Panc1 (cell line): ENCODE measurements around the gene DNAJA2. TPM values are rescaled to one million over a fixed set of nuclear protein-coding genes. Genes with fewer than 3 reads are reported as not detected.

Experiments used
- ATAC-seq: fragments of 200-7000 bp; cut with Tn5 transposase; 2 replicates; pipeline ENCODE4 v1.9.1; 2020; ENCODE audit warnings: mild to moderate bottlenecking, moderate library complexity
- BruUV-seq: library from RNA; stranded (reverse); fragments of 400-500 nt; replicated peaks from 2 replicates; lab custom pipeline; 2021; lab: Mats Ljungman, UMichigan
- CTCF ChIA-PET: fragments of 300-600 bp; sonication (Branson Sonifier 250); formaldehyde crosslinking; loops from one replicate; lab custom pipeline; 2022; ENCODE audit warnings: antibody characterized with exemption; lab: Charles Lee
- POLR2A ChIA-PET: fragments of 300-600 bp; sonication (Branson Sonifier 250); formaldehyde crosslinking; loops from one replicate; lab custom pipeline; 2022; ENCODE audit warnings: antibody characterized with exemption; lab: Charles Lee
- DNase-seq: peaks from one replicate; pipeline ENCODE4 v3.0.0-alpha.2; 2010; ENCODE audit warnings: low read depth, low spot score
- H3K27ac ChIP-seq: 2 replicates; pipeline ENCODE4 v1.5.1; 2011; ENCODE audit warnings: mild to moderate bottlenecking, low read length, inconsistent platforms
- H3K27me3 ChIP-seq: fragments of 200-500 bp; sonication (Bioruptor generic); 2 replicates; pipeline ENCODE4 v1.6.0; 2014; ENCODE audit warnings: low read length, inconsistent platforms; ENCODE audit not compliant: control insufficient read depth, insufficient read depth
- H3K36me3 ChIP-seq: fragments of 200-500 bp; sonication (Bioruptor generic); 2 replicates; pipeline ENCODE4 v1.5.1; 2014; ENCODE audit warnings: inconsistent platforms, mild to moderate bottlenecking, low read length, moderate library complexity; ENCODE audit not compliant: control insufficient read depth, insufficient read depth
- H3K4me1 ChIP-seq: 2 replicates; pipeline ENCODE4 v1.5.1; 2011; ENCODE audit warnings: inconsistent platforms, mild to moderate bottlenecking, low read length, moderate library complexity; ENCODE audit not compliant: control insufficient read depth, insufficient read depth
- H3K4me3 ChIP-seq, 2 experiments: 2 replicates each; pipeline ENCODE4 v1.5.1; 2011 to 2012; ENCODE audit warnings: low read depth in 2 of 2, low read length in 2 of 2, mild to moderate bottlenecking in 2 of 2, inconsistent platforms in 1 of 2, moderate library complexity in 1 of 2
- H3K9me3 ChIP-seq: fragments of 200-500 bp; sonication (Bioruptor generic); 2 replicates; pipeline ENCODE4 v1.5.1; 2014; ENCODE audit warnings: low read depth, mild to moderate bottlenecking, inconsistent platforms, low read length, moderate library complexity; ENCODE audit not compliant: control insufficient read depth, insufficient read depth
- CTCF ChIP-seq: fragments of 450-650 bp; IDR thresholded peaks from 2 replicates; pipeline ENCODE4 v1.5.1; 2017; ENCODE audit warnings: mild to moderate bottlenecking
- POLR2AphosphoS5 ChIP-seq: IDR thresholded peaks from 2 replicates; pipeline ENCODE4 v1.6.1; 2012; ENCODE audit warnings: mild to moderate bottlenecking, low read depth, low read length, moderate library complexity
- REST ChIP-seq, 2 experiments: IDR thresholded peaks; 2 replicates each; pipeline ENCODE4 v1.6.1; 2011 to 2012; ENCODE audit warnings: low read depth in 2 of 2, control low read depth in 1 of 2, low read length in 1 of 2, mild to moderate bottlenecking in 1 of 2, moderate library complexity in 1 of 2; ENCODE audit not compliant: insufficient read depth in 1 of 2
- SIN3A ChIP-seq: IDR thresholded peaks from 2 replicates; pipeline ENCODE4 v1.6.1; 2012; ENCODE audit warnings: low read depth, mild to moderate bottlenecking, low read length, moderate library complexity, borderline replicate concordance; ENCODE audit not compliant: insufficient read depth
- TCF7L2 ChIP-seq: IDR thresholded peaks from 2 replicates; pipeline ENCODE4 v1.6.1; 2011; ENCODE audit warnings: mild to moderate bottlenecking, low read depth, low read length, inconsistent platforms
- in situ Hi-C: cut with HindIII; loops from 2 replicates; pipeline ENCODE4 v1.10.0; 2016; ENCODE audit warnings: low sequenced_read_pairs, low pct_unique_long_range_greater_than_20kb
- intact Hi-C: fragments of 100-400 bp; cut with micrococcal nuclease; formaldehyde crosslinking; loops from one replicate; pipeline ENCODE4 v1.10.0; 2022; ENCODE audit not compliant: unreplicated experiment
- total RNA-seq: library from RNA; stranded (reverse); gene quantifications from one replicate; pipeline ENCODE4 v1.2.1, GENCODE V29; 2021; ENCODE audit not compliant: unreplicated experiment

Gene DNAJA2
- total RNA-seq, 1 experiment from 2014 or later = 49.4 TPM

- Histone ChIP-seq H3K4me1 (no peaks in the 10 kb centered on the region), H3K27me3 (no peaks in the 10 kb centered on the region), H3K4me3 (no peak overlapping the region), H3K9me3 (no peaks in the 10 kb centered on the region), H3K36me3 (no peaks in the 10 kb centered on the region), H3K27ac (no peak overlapping the region)
- in situ Hi-C loops = no loop called here
- CTCF ChIA-PET = interaction anchor here (0.7 kb wide), 1 partner anchor 1631 kb away, joined by 3 read pairs; no protein-coding TSS in a partner anchor
- no TSS peak for BruUV-seq
- no peak for ATAC-seq
- TF ChIP-seq REST (IDR thresholded peaks at IDR 0.05; ENCODE audit: insufficient read depth in 1 of 2, low read depth in 2 of 2, low read length in 1 of 2) (no peak), TCF7L2 (no peak), POLR2AphosphoS5 (no peak), CTCF (no peak), SIN3A (no peak)
- POLR2A ChIA-PET = no interaction called here
- intact Hi-C loops = no loop called here
- no peak for DNase-seq
Observed at GRCh38 chr16:46991729-46992704, 18.5 kb upstream of the DNAJA2 start.

- Histone ChIP-seq H3K36me3 (no peaks in the 10 kb centered on the region), H3K27me3 (no peaks in the 10 kb centered on the region), H3K4me3 (no peak overlapping the region), H3K27ac (no peak overlapping the region), H3K9me3 (no peaks in the 10 kb centered on the region), H3K4me1 (no peaks in the 10 kb centered on the region)
- TF ChIP-seq REST (IDR thresholded peaks at IDR 0.05; ENCODE audit: insufficient read depth in 1 of 2, low read depth in 2 of 2, low read length in 1 of 2) = no peak
- no peak for TF ChIP-seq SIN3A
- ATAC-seq (no peak), DNase-seq (no peak)
- intact Hi-C loops = no loop called here
- no TSS peak for BruUV-seq
- ChIA-PET POLR2A (interaction anchor here (0.6 kb wide), 1 partner anchor 77 kb away, joined by 3 read pairs; no protein-coding TSS in a partner anchor), CTCF (no interaction called here)
- in situ Hi-C loops = no loop called here
Observed at GRCh38 chr16:46986896-46987295, 13.4 kb upstream of the DNAJA2 start.
